ENCODE measurements around the gene TRIM32.

TRIM32 gene

GRCh38 chr9:116691607-116692006 lies 4.5 kb downstream of the TRIM32 start:
- Mint-ChIP-seq H3K36me3 (ENCODE audit: low read depth) (peaks cover 42% of the 10 kb centered on the region), H3K27ac (no peak overlapping the region), H3K27me3 (no peaks in the 10 kb centered on the region), H3K4me3 (no peak overlapping the region), H3K9me3 (no peaks in the 10 kb centered on the region), H3K4me1 (ENCODE audit: low read depth) (peaks cover 78% of the 10 kb centered on the region)
- DNase-seq, result no peak

DNA sequence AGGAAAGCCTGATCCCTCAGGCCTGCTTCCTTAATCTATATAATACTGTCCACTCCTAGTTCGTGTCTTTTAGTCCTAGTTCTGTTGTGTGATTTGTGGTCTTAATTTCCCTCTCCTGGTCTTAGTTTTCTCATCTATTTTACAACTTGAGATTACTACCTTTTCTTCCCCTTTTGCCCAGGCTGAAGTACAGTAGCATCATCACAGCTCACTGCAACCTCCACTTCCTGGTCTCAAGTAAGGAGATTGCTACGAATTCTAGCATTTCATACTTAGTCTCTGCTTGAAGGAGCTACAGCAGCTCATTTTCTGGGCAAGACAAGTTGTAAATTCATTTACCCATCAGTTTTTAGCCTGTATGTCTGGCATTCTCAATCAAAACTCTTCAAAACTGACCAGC lies 5.5 kb downstream of the TRIM32 start:
- no peaks in the 10 kb centered on the region for H3K27me3 Mint-ChIP-seq
- H3K27ac Mint-ChIP-seq, result no peak overlapping the region
- no peaks in the 10 kb centered on the region for H3K9me3 Mint-ChIP-seq
- DNase-seq, result no peak
- no peak overlapping the region for H3K4me3 Mint-ChIP-seq
- H3K36me3 Mint-ChIP-seq (ENCODE audit: low read depth), result peaks cover 48% of the 10 kb centered on the region
- H3K4me1 Mint-ChIP-seq (ENCODE audit: low read depth), result peaks cover 74% of the 10 kb centered on the region

GRCh38 chr9:116693233-116693731 lies 6.2 kb downstream of the TRIM32 start:
- Mint-ChIP-seq H3K4me3 (no peak overlapping the region), H3K27me3 (no peaks in the 10 kb centered on the region), H3K4me1 (ENCODE audit: low read depth) (peaks cover 68% of the 10 kb centered on the region), H3K36me3 (ENCODE audit: low read depth) (peaks cover 53% of the 10 kb centered on the region), H3K27ac (peak overlapping the region; percentile 34), H3K9me3 (peaks cover 3% of the 10 kb centered on the region)
- DNase-seq, result no peak

GRCh38 chr9:116694785-116695291 lies 7.7 kb downstream of the TRIM32 start:
- peaks cover 7% of the 10 kb centered on the region for H3K9me3 Mint-ChIP-seq
- H3K4me1 Mint-ChIP-seq (ENCODE audit: low read depth), result peaks cover 55% of the 10 kb centered on the region
- peaks cover 69% of the 10 kb centered on the region for H3K36me3 Mint-ChIP-seq (ENCODE audit: low read depth)
- no peak overlapping the region for H3K27ac Mint-ChIP-seq
- H3K4me3 Mint-ChIP-seq, result no peak overlapping the region
- no peaks in the 10 kb centered on the region for H3K27me3 Mint-ChIP-seq
- no peak for DNase-seq

DNA sequence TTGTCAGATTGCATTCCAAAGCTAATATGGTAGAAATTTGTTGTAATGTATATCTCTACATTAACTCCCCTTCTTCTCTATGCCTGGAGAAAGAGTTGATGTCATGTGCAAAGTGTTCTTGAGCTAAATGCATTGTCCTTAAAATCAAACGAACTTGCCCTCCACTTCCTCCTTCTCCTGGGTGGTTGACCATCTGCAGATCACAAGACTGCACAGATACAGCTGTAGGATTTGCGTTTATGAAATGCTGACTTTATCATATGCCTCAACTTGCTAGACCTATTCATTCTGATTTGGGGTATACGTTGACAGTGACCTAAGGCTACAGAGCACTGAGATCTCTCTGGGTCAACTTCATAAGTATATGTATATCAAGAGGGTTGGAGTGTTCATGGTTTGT lies 8.3 kb downstream of the TRIM32 start:
- no peak for DNase-seq
- Mint-ChIP-seq H3K27ac (no peak overlapping the region), H3K36me3 (ENCODE audit: low read depth) (peaks cover 74% of the 10 kb centered on the region)

DNA sequence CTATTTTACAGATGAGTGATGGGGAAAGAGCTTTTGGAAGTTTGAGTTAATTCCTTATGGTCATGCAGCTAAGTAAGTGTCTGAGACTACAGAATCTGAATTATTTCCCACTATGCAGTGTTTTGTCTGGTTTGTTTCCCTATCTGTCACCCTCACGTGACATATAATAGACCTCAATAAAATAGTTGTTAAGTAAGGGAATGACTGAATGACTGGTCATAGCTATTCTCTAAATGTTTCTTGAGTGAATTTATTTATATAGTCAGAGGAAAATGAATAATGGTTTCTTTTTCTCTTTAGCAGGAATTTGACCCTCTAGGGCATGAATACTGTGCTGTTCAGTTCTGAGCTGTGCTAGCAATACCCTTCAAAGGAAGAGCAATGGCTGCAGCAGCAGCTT lies 10.3 kb downstream of the TRIM32 start:
- no peak for DNase-seq
- peaks cover 60% of the 10 kb centered on the region for H3K4me1 Mint-ChIP-seq (ENCODE audit: low read depth)
- no peak overlapping the region for H3K4me3 Mint-ChIP-seq
- H3K9me3 Mint-ChIP-seq, result peaks cover 16% of the 10 kb centered on the region
- H3K27ac Mint-ChIP-seq, result no peak overlapping the region
- peaks cover 91% of the 10 kb centered on the region for H3K36me3 Mint-ChIP-seq (ENCODE audit: low read depth)
- H3K27me3 Mint-ChIP-seq, result no peaks in the 10 kb centered on the region

More for the DNA sequence above, 8.3 kb downstream of the TRIM32 start:
- Mint-ChIP-seq H3K27me3 (no peaks in the 10 kb centered on the region), H3K4me1 (ENCODE audit: low read depth) (peaks cover 57% of the 10 kb centered on the region), H3K9me3 (peaks cover 11% of the 10 kb centered on the region), H3K4me3 (no peak overlapping the region)

- Mint-ChIP-seq H3K4me3 (no peak overlapping the region), H3K27ac (no peak overlapping the region), H3K36me3 (ENCODE audit: low read depth) (peaks cover 93% of the 10 kb centered on the region), H3K9me3 (peaks cover 16% of the 10 kb centered on the region), H3K4me1 (ENCODE audit: low read depth) (peaks cover 57% of the 10 kb centered on the region), H3K27me3 (no peaks in the 10 kb centered on the region)
- DNase-seq, result no peak
Measured at GRCh38 chr9:116697887-116698286, 10.8 kb downstream of the TRIM32 start.

DNA sequence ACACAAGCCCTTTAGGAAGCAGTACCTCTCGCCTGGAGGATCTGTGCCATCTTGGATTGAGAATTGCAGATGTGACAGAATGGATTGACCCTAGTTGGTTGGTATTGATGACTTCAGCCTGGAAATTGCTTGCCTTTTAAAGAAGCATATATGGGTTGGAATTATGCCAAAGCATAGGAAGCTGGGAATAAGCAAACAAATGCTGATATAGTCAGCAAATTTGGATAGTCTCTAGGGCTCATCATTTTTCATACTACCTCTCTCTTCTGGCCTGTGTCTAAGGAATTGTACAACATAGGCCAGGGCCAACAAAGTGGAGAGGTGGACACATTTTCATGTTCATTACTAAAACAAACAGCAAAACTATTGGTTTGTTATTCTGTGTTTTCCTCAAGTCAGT lies 13.2 kb downstream of the TRIM32 start:
- Mint-ChIP-seq H3K9me3 (peaks cover 16% of the 10 kb centered on the region), H3K4me1 (ENCODE audit: low read depth) (peaks cover 43% of the 10 kb centered on the region), H3K36me3 (ENCODE audit: low read depth) (peaks cover 80% of the 10 kb centered on the region), H3K27me3 (no peaks in the 10 kb centered on the region), H3K4me3 (no peak overlapping the region), H3K27ac (no peak overlapping the region)
- no peak for DNase-seq

- H3K4me3 Mint-ChIP-seq, result no peak overlapping the region
- DNase-seq, result no peak
- peak overlapping the region; percentile 53 for H3K27ac Mint-ChIP-seq
- H3K9me3 Mint-ChIP-seq, result peaks cover 16% of the 10 kb centered on the region
- peaks cover 36% of the 10 kb centered on the region for H3K4me1 Mint-ChIP-seq (ENCODE audit: low read depth)
- H3K27me3 Mint-ChIP-seq, result no peaks in the 10 kb centered on the region
- H3K36me3 Mint-ChIP-seq (ENCODE audit: low read depth), result peaks cover 72% of the 10 kb centered on the region
Measured at GRCh38 chr9:116700882-116701865, 14.1 kb downstream of the TRIM32 start.

DNA sequence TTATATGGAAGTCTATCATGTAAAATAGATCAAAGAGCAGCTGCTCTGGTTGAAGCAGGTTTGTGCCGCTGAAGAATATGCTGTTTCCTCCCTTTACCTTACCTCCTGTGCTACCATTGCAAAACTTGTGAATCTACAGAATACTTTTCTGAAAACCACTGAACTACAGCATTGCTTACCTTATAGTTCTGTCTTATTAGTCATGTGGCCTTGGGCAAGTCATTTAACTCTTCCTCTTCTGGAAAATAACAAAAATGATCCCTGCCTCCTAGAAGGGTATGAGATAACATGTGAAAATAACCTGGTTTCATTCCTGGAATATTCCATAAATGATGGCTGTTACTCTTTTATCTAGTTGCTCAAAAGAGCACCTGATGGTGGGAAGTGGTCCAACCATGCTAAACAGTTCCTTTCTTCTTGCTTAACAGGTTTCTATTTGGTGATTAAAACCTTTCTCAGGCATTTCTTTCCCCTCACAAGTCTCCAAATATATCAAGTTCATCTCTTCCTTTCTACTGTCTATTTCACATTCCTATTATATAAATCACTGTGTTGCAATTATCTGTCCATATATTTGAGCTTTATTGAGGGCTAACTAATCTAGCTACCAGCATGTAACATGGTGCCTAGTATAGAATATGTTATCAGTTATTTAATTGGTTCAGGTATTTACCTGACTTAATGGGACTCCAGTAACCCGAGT lies 15.0 kb downstream of the TRIM32 start:
- H3K36me3 Mint-ChIP-seq (ENCODE audit: low read depth), result peaks cover 64% of the 10 kb centered on the region
- no peak overlapping the region for H3K4me3 Mint-ChIP-seq
- peaks cover 31% of the 10 kb centered on the region for H3K4me1 Mint-ChIP-seq (ENCODE audit: low read depth)
- DNase-seq, result no peak
- peak overlapping the region; percentile 53 for H3K27ac Mint-ChIP-seq
- peaks cover 16% of the 10 kb centered on the region for H3K9me3 Mint-ChIP-seq
- no peaks in the 10 kb centered on the region for H3K27me3 Mint-ChIP-seq

DNA sequence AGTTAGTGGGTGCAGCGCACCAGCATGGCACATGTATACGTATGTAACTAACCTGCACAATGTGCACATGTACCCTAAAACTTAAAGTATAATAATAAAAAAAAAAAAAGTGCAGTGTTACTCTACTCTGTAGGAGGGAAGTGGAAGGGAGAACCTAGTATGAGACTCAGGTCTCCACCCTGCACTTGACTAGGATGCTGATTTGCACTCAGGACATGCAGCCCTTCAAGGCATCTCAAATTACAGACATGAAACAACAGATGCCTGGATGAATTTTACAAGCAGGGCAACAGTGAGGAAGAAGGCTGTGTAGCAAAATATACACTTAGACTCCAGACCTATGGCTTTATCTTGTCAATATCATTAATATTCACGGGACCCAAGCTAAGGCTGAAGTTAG lies 16.5 kb downstream of the TRIM32 start:
- no peak for DNase-seq
- Mint-ChIP-seq H3K27me3 (no peaks in the 10 kb centered on the region), H3K4me3 (no peak overlapping the region), H3K36me3 (ENCODE audit: low read depth) (peaks cover 48% of the 10 kb centered on the region), H3K27ac (no peak overlapping the region), H3K4me1 (ENCODE audit: low read depth) (peaks cover 30% of the 10 kb centered on the region), H3K9me3 (peaks cover 12% of the 10 kb centered on the region)

DNA sequence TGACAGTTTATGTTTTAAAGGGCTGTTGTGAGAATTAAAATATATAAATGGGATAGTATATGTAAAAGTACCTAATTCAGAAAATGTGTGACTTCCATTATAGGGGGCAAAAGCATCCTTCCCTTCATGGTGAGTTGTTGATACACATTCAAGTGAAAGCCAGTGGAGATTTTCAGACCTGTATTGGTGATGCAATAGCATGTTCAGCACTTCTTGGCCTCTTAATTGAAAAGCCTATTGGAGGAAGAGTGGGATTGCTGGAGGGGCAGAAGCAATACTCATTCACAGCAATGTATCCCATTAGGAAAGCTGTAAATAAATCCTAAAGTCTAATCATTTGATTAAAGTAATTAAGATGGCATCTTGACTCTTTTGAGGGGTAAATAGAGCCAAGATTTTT lies 17.4 kb downstream of the TRIM32 start:
- no peak overlapping the region for H3K27ac Mint-ChIP-seq
- H3K9me3 Mint-ChIP-seq, result peaks cover 9% of the 10 kb centered on the region
- peaks cover 40% of the 10 kb centered on the region for H3K36me3 Mint-ChIP-seq (ENCODE audit: low read depth)
- DNase-seq, result no peak
- H3K4me3 Mint-ChIP-seq, result no peak overlapping the region
- H3K27me3 Mint-ChIP-seq, result no peaks in the 10 kb centered on the region
- H3K4me1 Mint-ChIP-seq (ENCODE audit: low read depth), result peaks cover 30% of the 10 kb centered on the region

GRCh38 chr9:116705531-116705930 lies 18.4 kb downstream of the TRIM32 start:
- H3K27ac Mint-ChIP-seq, result no peak overlapping the region
- H3K4me1 Mint-ChIP-seq (ENCODE audit: low read depth), result peaks cover 20% of the 10 kb centered on the region
- peaks cover 5% of the 10 kb centered on the region for H3K9me3 Mint-ChIP-seq
- H3K27me3 Mint-ChIP-seq, result no peaks in the 10 kb centered on the region
- peaks cover 29% of the 10 kb centered on the region for H3K36me3 Mint-ChIP-seq (ENCODE audit: low read depth)
- DNase-seq, result no peak
- no peak overlapping the region for H3K4me3 Mint-ChIP-seq

GRCh38 chr9:116706310-116707290 lies 19.5 kb downstream of the TRIM32 start:
- peaks cover 2% of the 10 kb centered on the region for H3K9me3 Mint-ChIP-seq
- no peaks in the 10 kb centered on the region for H3K27me3 Mint-ChIP-seq
- H3K27ac Mint-ChIP-seq, result no peak overlapping the region
- no peak overlapping the region for H3K4me3 Mint-ChIP-seq
- H3K36me3 Mint-ChIP-seq (ENCODE audit: low read depth), result peaks cover 19% of the 10 kb centered on the region
- no peak for DNase-seq
- peaks cover 10% of the 10 kb centered on the region for H3K4me1 Mint-ChIP-seq (ENCODE audit: low read depth)
